ENCODE measurements around the gene CENATAC.

- TF ChIP-seq YY1 (IDR thresholded peaks at IDR 0.05; ENCODE audit: insufficient read depth, insufficient read length) (no peak), ZNF274 (IDR thresholded peaks at IDR 0.05; ENCODE audit: low read depth, low read length) (no peak), SUZ12 (IDR thresholded peaks at IDR 0.05; ENCODE audit: extremely low read depth, insufficient read depth, insufficient read length) (no peak)
Measured at GRCh38 chr11:119034813-119035212, 36.9 kb downstream of the CENATAC start.
